K562 (cell line): ENCODE measurements around the gene NUP85. TPM values are rescaled to one million over a fixed set of nuclear protein-coding genes. Genes with fewer than 3 reads are reported as not detected.
A peak's percentile ranks its signal among the peaks of the same experiment; 100 is the strongest.

ENCODE experiments used
- DNMT1 ChIP-seq: fragments of 450-650 bp; IDR thresholded peaks from 2 replicates; pipeline ENCODE4 v1.6.1; 2016; ENCODE audit warnings: antibody characterized with exemption, mild to moderate bottlenecking
- ELF4 ChIP-seq: fragments of 450-650 bp; formaldehyde crosslinking; IDR thresholded peaks from 2 replicates; pipeline ENCODE4 v1.4.0; 2022; ENCODE audit warnings: missing genetic modification characterization
- HDAC1 ChIP-seq, 2 experiments: fragments of 450-650 bp; IDR thresholded peaks; 2 replicates each; pipeline ENCODE4 v1.6.1; 2016 to 2017; ENCODE audit warnings: inconsistent platforms in 1 of 2, mild to moderate bottlenecking in 1 of 2, moderate library complexity in 1 of 2
- HNRNPUL1 ChIP-seq: fragments of 200-400 bp; formaldehyde crosslinking; IDR thresholded peaks from 2 replicates; pipeline ENCODE4 v1.6.1; 2017; ENCODE audit warnings: low read length
- KAT7 ChIP-seq: sonication (generic); formaldehyde crosslinking; IDR thresholded peaks from 2 replicates; pipeline ENCODE4 v1.8.0; 2022; ENCODE audit warnings: missing genetic modification reagents, mild to moderate bottlenecking, borderline replicate concordance
- MED1 ChIP-seq: sonication (generic); formaldehyde crosslinking; IDR thresholded peaks from 2 replicates; pipeline ENCODE4 v1.8.1; 2023; ENCODE audit warnings: missing genetic modification reagents, borderline replicate concordance
- NELFE ChIP-seq: IDR thresholded peaks from 2 replicates; pipeline ENCODE4 v1.6.1; 2011; ENCODE audit warnings: mild to moderate bottlenecking; ENCODE audit not compliant: insufficient read depth, insufficient read length
- PML ChIP-seq: IDR thresholded peaks from 2 replicates; pipeline ENCODE4 v1.6.1; 2012; ENCODE audit warnings: low read length, inconsistent platforms
- RB1 ChIP-seq: fragments of 450-650 bp; IDR thresholded peaks from 2 replicates; pipeline ENCODE4 v1.6.1; 2017; ENCODE audit warnings: low read depth, mild to moderate bottlenecking
- SMAD2 ChIP-seq: fragments of 150-350 bp; IDR thresholded peaks from 2 replicates; pipeline ENCODE4 v1.6.1; 2014; ENCODE audit warnings: low read depth, mild to moderate bottlenecking, low read length
- TCF7 ChIP-seq: sonication (generic); IDR thresholded peaks from 2 replicates; pipeline ENCODE4 v1.6.1; 2016; ENCODE audit warnings: antibody characterized with exemption, borderline replicate concordance
- U2AF2 ChIP-seq: fragments of 200-400 bp; formaldehyde crosslinking; optimal IDR thresholded peaks from 2 replicates; pipeline ENCODE3; 2017; ENCODE audit warnings: low read depth, mild to moderate bottlenecking, low read length
- ZKSCAN3 ChIP-seq: fragments of 250-450 bp; sonication (Bioruptor Pico); IDR thresholded peaks from 2 replicates; pipeline ENCODE4 v1.4.0; 2020
- ZNF239 ChIP-seq: fragments of 250-450 bp; sonication (Bioruptor Pico); IDR thresholded peaks from 2 replicates; pipeline ENCODE4 v1.4.0; 2020; ENCODE audit warnings: mild to moderate bottlenecking
- polyA plus RNA-seq, 8 experiments: library from polyadenylated mRNA; depleted of rRNA in 4 of 8; stranded (reverse) in 5 of 8; unstranded in 3 of 8; fragments of >200 nt; fragmentation: Nextera tagmentation in 2 of 8; fragmentation: Illumina TruSeq in 1 of 8; extraction: Ambion mirVana in 2 of 8; extraction: Trizol in 1 of 8; gene quantifications; 2 replicates each; pipeline versions ENCODE4 v1.2.1 to v1.2.3, GENCODE V29; 2011 to 2014; ENCODE audit warnings: inconsistent platforms in 1 of 8, missing spikeins in 1 of 8
- total RNA-seq, 7 experiments: library from RNA; depleted of rRNA in 6 of 7; stranded (reverse); fragments of >200 nt in 6 of 7; fragmentation: Illumina TruSeq in 2 of 7; extraction: Trizol in 2 of 7; gene quantifications; 2 replicates each; pipeline versions ENCODE4 v1.2.1 to v1.2.3, GENCODE V29; 2011 to 2021; ENCODE audit warnings: low replicate concordance in 1 of 7
- TF ChIP-seq, protein P1 (sequence below), 2 experiments: fragments of 450-650 bp; formaldehyde crosslinking in 1 of 2; IDR thresholded peaks; 2 replicates each; pipeline versions ENCODE4 v1.4.0 to v1.6.1; 2014 to 2020; ENCODE audit warnings: mild to moderate bottlenecking in 2 of 2, borderline replicate concordance in 1 of 2, low read depth in 1 of 2
- TF ChIP-seq, protein P2 (sequence below), 3 experiments: fragments of 200-800 bp in 1 of 3; sonication (Bioruptor generic) in 1 of 3; sonication (generic) in 1 of 3; formaldehyde crosslinking in 1 of 3; IDR thresholded peaks; 2 replicates each; pipeline versions ENCODE4 v1.6.1 to v1.8.0; 2016 to 2022; ENCODE audit warnings: mild to moderate bottlenecking in 2 of 3, missing compliant biosample characterization in 2 of 3, missing genetic modification characterization in 2 of 3, missing genetic modification reagents in 1 of 3
- TF ChIP-seq, protein P3 (sequence below): sonication (generic); formaldehyde crosslinking; IDR thresholded peaks from 2 replicates; pipeline ENCODE4 v1.8.0; 2022; ENCODE audit warnings: mild to moderate bottlenecking, missing genetic modification reagents

NUP85 gene
- total and polyA plus RNA-seq, 9 of the 15 experiments (the other 6 are each of a cell fraction or from before 2014, with no cell fraction given), result 50.2 to 177 (median 110) TPM

DNA sequence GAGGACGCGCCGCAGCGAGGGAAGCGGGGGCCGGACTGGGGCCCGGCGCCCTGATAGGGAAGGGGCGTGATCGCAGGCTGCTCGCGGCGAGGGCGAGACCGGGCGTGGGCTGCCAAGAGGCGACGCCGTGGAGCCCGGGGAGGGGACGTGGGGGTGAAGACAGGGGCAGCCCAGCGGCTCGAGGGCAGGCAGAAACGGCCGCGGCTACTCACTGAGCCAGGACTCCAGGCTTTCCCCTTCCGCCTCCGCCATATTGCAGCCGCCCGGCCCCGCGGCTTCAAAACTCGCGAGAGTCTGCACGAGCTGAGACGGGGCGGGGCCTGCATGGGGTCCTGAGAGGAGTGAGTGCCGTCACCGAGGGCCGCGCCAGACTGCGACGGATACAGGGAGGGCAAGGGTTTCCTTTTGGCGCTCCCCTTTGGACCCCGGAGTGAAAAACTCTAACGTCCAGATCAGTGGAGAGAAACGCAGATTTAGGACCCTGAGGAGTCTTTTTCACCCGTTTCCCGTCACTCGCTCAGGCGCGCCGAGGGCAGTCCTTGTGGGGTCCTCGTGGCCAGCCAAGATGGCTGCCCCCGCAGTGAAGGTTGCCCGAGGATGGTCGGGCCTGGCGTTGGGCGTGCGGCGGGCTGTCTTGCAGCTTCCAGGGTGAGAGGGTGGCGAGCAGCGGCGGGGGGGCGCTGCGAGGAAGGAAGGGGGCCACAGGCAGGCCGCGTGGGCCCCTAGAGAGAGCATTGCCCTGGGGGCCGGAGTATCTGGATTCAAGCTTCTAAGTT lies 56.0 kb downstream of the NUP85 start, which contains the start of the genes GGA3 and MRPS7 (continued):
- TF ChIP-seq, protein P1, sequence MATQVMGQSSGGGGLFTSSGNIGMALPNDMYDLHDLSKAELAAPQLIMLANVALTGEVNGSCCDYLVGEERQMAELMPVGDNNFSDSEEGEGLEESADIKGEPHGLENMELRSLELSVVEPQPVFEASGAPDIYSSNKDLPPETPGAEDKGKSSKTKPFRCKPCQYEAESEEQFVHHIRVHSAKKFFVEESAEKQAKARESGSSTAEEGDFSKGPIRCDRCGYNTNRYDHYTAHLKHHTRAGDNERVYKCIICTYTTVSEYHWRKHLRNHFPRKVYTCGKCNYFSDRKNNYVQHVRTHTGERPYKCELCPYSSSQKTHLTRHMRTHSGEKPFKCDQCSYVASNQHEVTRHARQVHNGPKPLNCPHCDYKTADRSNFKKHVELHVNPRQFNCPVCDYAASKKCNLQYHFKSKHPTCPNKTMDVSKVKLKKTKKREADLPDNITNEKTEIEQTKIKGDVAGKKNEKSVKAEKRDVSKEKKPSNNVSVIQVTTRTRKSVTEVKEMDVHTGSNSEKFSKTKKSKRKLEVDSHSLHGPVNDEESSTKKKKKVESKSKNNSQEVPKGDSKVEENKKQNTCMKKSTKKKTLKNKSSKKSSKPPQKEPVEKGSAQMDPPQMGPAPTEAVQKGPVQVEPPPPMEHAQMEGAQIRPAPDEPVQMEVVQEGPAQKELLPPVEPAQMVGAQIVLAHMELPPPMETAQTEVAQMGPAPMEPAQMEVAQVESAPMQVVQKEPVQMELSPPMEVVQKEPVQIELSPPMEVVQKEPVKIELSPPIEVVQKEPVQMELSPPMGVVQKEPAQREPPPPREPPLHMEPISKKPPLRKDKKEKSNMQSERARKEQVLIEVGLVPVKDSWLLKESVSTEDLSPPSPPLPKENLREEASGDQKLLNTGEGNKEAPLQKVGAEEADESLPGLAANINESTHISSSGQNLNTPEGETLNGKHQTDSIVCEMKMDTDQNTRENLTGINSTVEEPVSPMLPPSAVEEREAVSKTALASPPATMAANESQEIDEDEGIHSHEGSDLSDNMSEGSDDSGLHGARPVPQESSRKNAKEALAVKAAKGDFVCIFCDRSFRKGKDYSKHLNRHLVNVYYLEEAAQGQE (IDR thresholded peaks at IDR 0.05; ENCODE audit: borderline replicate concordance), result no peak
- TF ChIP-seq, protein P1 (CRISPR knock-in tag; IDR thresholded peaks at IDR 0.05; ENCODE audit: low read depth), result no peak
- TF ChIP-seq ELF4 (CRISPR knock-in tag) (peak; percentile 81; the same call in 1 of the 2 replicates), RB1 (peak; percentile 47), KAT7 (CRISPR knock-in tag) (no peak; the same call in 1 of the 2 replicates), MED1 (no peak), ZKSCAN3 (CRISPR knock-in tag) (no peak), PML (peak; percentile 57; the same call in 1 of the 2 replicates), ZNF239 (CRISPR knock-in tag) (no peak), SMAD2 (no peak), U2AF2 (no peak), DNMT1 (no peak), HDAC1 (IDR thresholded peaks at IDR 0.05) (peak in 1 of 2 experiments; percentile 91; a peak in 3 of 4 replicates), NELFE (no peak), HNRNPUL1 (no peak), TCF7 (no peak)
- TF ChIP-seq, protein P2, sequence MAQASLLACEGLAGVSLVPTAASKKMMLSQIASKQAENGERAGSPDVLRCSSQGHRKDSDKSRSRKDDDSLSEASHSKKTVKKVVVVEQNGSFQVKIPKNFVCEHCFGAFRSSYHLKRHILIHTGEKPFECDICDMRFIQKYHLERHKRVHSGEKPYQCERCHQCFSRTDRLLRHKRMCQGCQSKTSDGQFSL (CRISPR knock-in tag; IDR thresholded peaks at IDR 0.05), result peak; percentile 81
- TF ChIP-seq, protein P2 (tag; IDR thresholded peaks at IDR 0.05), result no peak
- TF ChIP-seq, protein P3, sequence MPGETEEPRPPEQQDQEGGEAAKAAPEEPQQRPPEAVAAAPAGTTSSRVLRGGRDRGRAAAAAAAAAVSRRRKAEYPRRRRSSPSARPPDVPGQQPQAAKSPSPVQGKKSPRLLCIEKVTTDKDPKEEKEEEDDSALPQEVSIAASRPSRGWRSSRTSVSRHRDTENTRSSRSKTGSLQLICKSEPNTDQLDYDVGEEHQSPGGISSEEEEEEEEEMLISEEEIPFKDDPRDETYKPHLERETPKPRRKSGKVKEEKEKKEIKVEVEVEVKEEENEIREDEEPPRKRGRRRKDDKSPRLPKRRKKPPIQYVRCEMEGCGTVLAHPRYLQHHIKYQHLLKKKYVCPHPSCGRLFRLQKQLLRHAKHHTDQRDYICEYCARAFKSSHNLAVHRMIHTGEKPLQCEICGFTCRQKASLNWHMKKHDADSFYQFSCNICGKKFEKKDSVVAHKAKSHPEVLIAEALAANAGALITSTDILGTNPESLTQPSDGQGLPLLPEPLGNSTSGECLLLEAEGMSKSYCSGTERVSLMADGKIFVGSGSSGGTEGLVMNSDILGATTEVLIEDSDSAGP, result no peak
